ENCODE measurements around the gene GPATCH8. TPM values are rescaled to one million over a fixed set of nuclear protein-coding genes. Genes with fewer than 3 reads are reported as not detected.

GPATCH8 gene
- total RNA-seq, 1 donor from 2014 or later: 44.1 TPM

DNA sequence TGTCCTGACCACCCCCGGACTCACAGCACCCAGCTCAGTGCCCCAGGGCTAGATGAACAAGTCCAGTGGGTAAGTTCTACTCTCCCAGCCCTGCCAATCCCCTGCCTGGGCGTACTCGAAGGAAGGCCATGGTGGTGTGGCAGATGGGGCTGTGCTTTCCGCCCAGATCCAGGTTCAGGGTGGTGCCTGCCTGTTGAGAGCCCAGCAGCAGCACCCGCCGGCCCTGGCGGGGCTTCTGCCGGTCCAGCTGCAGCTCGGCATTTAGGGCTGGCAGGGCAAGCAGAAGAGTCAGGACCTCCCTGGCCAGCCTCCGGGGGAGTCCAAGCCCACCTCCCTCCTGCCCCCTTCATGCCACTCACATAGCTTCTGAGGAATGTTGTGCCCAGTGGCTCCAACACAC, 123.3 kb downstream of the GPATCH8 start:
- peaks cover 9% of the 10 kb centered on the region for H3K27me3 Mint-ChIP-seq (ENCODE audit: insufficient read depth, low read depth)
- no peaks in the 10 kb centered on the region for H3K79me2 ChIP-seq (ENCODE audit: low read depth)
- no peak overlapping the region for H3K27ac ChIP-seq
- no peak overlapping the region for H3K4me3 Mint-ChIP-seq
- H3K36me3 Mint-ChIP-seq: no peaks in the 10 kb centered on the region
- no peak for TF ChIP-seq CTCF (IDR thresholded peaks at IDR 0.05)
- TF ChIP-seq EZH2 (IDR thresholded peaks at IDR 0.05): no peak
- TF ChIP-seq EZH2phosphoT487 (IDR thresholded peaks at IDR 0.05): no peak
- no peaks in the 10 kb centered on the region for H3K9me3 ChIP-seq (ENCODE audit: low read depth)
- H3F3A ChIP-seq (ENCODE audit: low read depth): peaks cover 17% of the 10 kb centered on the region
- H3K9ac ChIP-seq: no peak overlapping the region
- H4K20me1 ChIP-seq (ENCODE audit: low read depth): no peaks in the 10 kb centered on the region
- H3K27ac Mint-ChIP-seq: no peak overlapping the region
- peaks cover 7% of the 10 kb centered on the region for H3K4me1 ChIP-seq
- H3K4me3 ChIP-seq: no peak overlapping the region
- no peaks in the 10 kb centered on the region for H3K9me3 Mint-ChIP-seq
- H3K27me3 ChIP-seq: peaks cover 27% of the 10 kb centered on the region
- no peak for DNase-seq (ENCODE audit: low spot score)
- no peaks in the 10 kb centered on the region for H3K36me3 ChIP-seq
- peaks cover 9% of the 10 kb centered on the region for H3K4me1 Mint-ChIP-seq
- H2AFZ ChIP-seq (replicated peaks): no peak overlapping the region
- no peak overlapping the region for H3K4me2 ChIP-seq

- Histone ChIP-seq H2AFZ (replicated peaks) (no peak overlapping the region), H3K9me3 (ENCODE audit: low read depth) (no peaks in the 10 kb centered on the region), H3K4me2 (no peak overlapping the region), H3K4me1 (peaks cover 8% of the 10 kb centered on the region), H3K36me3 (no peaks in the 10 kb centered on the region), H3K27me3 (peaks cover 10% of the 10 kb centered on the region), H3K4me3 (no peak overlapping the region), H3K27ac (no peak overlapping the region), H3K9ac (no peak overlapping the region), H3K79me2 (ENCODE audit: low read depth) (no peaks in the 10 kb centered on the region), H4K20me1 (ENCODE audit: low read depth) (no peaks in the 10 kb centered on the region), H3F3A (ENCODE audit: low read depth) (peaks cover 12% of the 10 kb centered on the region)
- TF ChIP-seq EZH2phosphoT487 (IDR thresholded peaks at IDR 0.05): no peak
- no peak for TF ChIP-seq CTCF (IDR thresholded peaks at IDR 0.05)
- no peak for TF ChIP-seq EZH2 (IDR thresholded peaks at IDR 0.05)
- Mint-ChIP-seq H3K36me3 (no peaks in the 10 kb centered on the region), H3K4me1 (peaks cover 4% of the 10 kb centered on the region), H3K27ac (peak overlapping the region; percentile 15), H3K4me3 (no peak overlapping the region), H3K27me3 (ENCODE audit: insufficient read depth, low read depth) (peaks cover 12% of the 10 kb centered on the region), H3K9me3 (no peaks in the 10 kb centered on the region)
- no peak for DNase-seq (ENCODE audit: low spot score)
Observed at GRCh38 chr17:44378171-44378705, 125.0 kb downstream of the GPATCH8 start.

- H3K27me3 Mint-ChIP-seq (ENCODE audit: insufficient read depth, low read depth): peaks cover 9% of the 10 kb centered on the region
- H3K9me3 Mint-ChIP-seq: no peaks in the 10 kb centered on the region
- no peak for DNase-seq (ENCODE audit: low spot score)
- Histone ChIP-seq H3F3A (ENCODE audit: low read depth) (peaks cover 12% of the 10 kb centered on the region), H4K20me1 (ENCODE audit: low read depth) (no peaks in the 10 kb centered on the region), H3K27ac (no peak overlapping the region), H3K79me2 (ENCODE audit: low read depth) (no peaks in the 10 kb centered on the region), H3K4me1 (peaks cover 8% of the 10 kb centered on the region), H3K9ac (no peak overlapping the region), H3K4me3 (no peak overlapping the region), H2AFZ (replicated peaks) (no peak overlapping the region), H3K27me3 (no peaks in the 10 kb centered on the region), H3K9me3 (ENCODE audit: low read depth) (no peaks in the 10 kb centered on the region), H3K36me3 (no peaks in the 10 kb centered on the region), H3K4me2 (no peak overlapping the region)
- H3K27ac Mint-ChIP-seq: no peak overlapping the region
- no peak overlapping the region for H3K4me3 Mint-ChIP-seq
- TF ChIP-seq CTCF (IDR thresholded peaks at IDR 0.05) (no peak), EZH2 (IDR thresholded peaks at IDR 0.05) (no peak)
- H3K4me1 Mint-ChIP-seq: peaks cover 5% of the 10 kb centered on the region
- no peaks in the 10 kb centered on the region for H3K36me3 Mint-ChIP-seq
Observed at GRCh38 chr17:44376779-44377178, 126.4 kb downstream of the GPATCH8 start.

Data from neural progenitor cell (in vitro differentiated cells).